ENCODE measurements around the gene RBM46. TPM values are rescaled to one million over a fixed set of nuclear protein-coding genes. Genes with fewer than 3 reads are reported as not detected.
A peak's percentile ranks its signal among the peaks of the same experiment; 100 is the strongest.

Gene RBM46
- total RNA-seq, 4 donors from 2014 or later, result not detected

DNA sequence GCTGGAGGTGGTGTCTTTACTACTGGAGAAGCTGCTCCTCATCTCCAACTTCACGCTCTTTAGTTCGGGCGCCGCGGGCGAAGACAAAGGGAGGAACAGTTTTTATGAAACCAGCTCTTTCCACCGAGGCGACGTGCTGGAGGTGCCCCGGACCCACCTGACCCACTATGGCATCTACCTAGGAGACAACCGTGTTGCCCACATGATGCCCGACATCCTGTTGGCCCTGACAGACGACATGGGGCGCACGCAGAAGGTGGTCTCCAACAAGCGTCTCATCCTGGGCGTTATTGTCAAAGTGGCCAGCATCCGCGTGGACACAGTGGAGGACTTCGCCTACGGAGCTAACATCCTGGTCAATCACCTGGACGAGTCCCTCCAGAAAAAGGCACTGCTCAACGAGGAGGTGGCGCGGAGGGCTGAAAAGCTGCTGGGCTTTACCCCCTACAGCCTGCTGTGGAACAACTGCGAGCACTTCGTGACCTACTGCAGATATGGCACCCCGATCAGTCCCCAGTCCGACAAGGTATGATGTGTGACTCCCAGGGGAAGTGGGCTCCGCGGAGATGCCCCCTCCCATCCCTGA is 36.6 kb upstream of the RBM46 start:
- no peak for DNase-seq
- TF ChIP-seq CTCF (IDR thresholded peaks at IDR 0.05) (no peak), POLR2A (IDR thresholded peaks at IDR 0.05) (no peak)
- Histone ChIP-seq H3K27ac (peak overlapping the region in 1 of 4 donors; percentile 69), H3K27me3 (peaks cover 0 to 18% of the 10 kb centered on the region in 2 donors), H3K36me3 (no peaks in the 10 kb centered on the region), H3K9me3 (no peaks in the 10 kb centered on the region), H3K4me1 (peaks cover 0 to 20% (median 0%) of the 10 kb centered on the region in 4 donors), H3K4me3 (peak overlapping the region; percentile 31 to 77 (median 50))

GRCh38 chr4:154757713-154758112 is 23.4 kb upstream of the RBM46 start:
- no peaks in the 10 kb centered on the region for H3K36me3 ChIP-seq
- no peak overlapping the region for H3K27ac ChIP-seq
- TF ChIP-seq POLR2A (IDR thresholded peaks at IDR 0.05) (no peak), CTCF (IDR thresholded peaks at IDR 0.05) (no peak)
- no peak overlapping the region for H3K4me3 ChIP-seq
- no peak for DNase-seq
- H3K4me1 ChIP-seq, result no peaks in the 10 kb centered on the region
- no peaks in the 10 kb centered on the region for H3K9me3 ChIP-seq
- no peaks in the 10 kb centered on the region for H3K27me3 ChIP-seq

DNA sequence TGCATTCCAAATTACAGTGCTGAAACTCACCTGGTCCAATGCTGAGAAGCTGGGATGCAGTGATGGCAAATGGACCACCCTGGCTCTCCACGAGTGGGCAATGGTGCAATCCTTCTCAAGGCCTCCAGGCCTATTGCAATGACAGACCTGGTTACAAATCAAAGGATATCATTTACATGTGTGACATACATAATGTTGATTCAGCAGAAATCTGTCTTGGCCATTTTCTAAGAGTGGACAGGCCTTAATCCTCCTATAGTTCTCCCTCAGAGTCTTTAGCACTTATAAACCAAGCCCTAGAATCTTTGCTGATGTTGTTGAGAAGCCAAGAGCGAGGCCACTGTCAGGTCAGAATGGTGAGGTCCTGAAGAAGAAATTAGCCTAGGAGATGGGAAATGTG is 20.2 kb upstream of the RBM46 start:
- Histone ChIP-seq H3K27me3 (no peaks in the 10 kb centered on the region), H3K9me3 (no peaks in the 10 kb centered on the region), H3K4me3 (no peak overlapping the region), H3K4me1 (no peaks in the 10 kb centered on the region), H3K27ac (no peak overlapping the region), H3K36me3 (no peaks in the 10 kb centered on the region)
- TF ChIP-seq POLR2A (IDR thresholded peaks at IDR 0.05) (no peak), CTCF (IDR thresholded peaks at IDR 0.05) (no peak)
- DNase-seq, result no peak

GRCh38 chr4:154778264-154778663 is 2.8 kb upstream of the RBM46 start:
- TF ChIP-seq CTCF (IDR thresholded peaks at IDR 0.05) (no peak), POLR2A (IDR thresholded peaks at IDR 0.05) (no peak)
- H3K4me1 ChIP-seq, result no peaks in the 10 kb centered on the region
- no peak overlapping the region for H3K4me3 ChIP-seq
- H3K36me3 ChIP-seq, result no peaks in the 10 kb centered on the region
- no peak overlapping the region for H3K27ac ChIP-seq
- H3K27me3 ChIP-seq, result no peaks in the 10 kb centered on the region
- no peaks in the 10 kb centered on the region for H3K9me3 ChIP-seq
- no peak for DNase-seq

- Histone ChIP-seq H3K27me3 (no peaks in the 10 kb centered on the region), H3K4me3 (no peak overlapping the region), H3K9me3 (no peaks in the 10 kb centered on the region), H3K36me3 (no peaks in the 10 kb centered on the region), H3K4me1 (no peaks in the 10 kb centered on the region), H3K27ac (no peak overlapping the region)
- TF ChIP-seq CTCF (IDR thresholded peaks at IDR 0.05) (peak in 4 of 6 experiments; percentile 30 to 82 (median 76)), POLR2A (IDR thresholded peaks at IDR 0.05) (no peak)
- no peak for DNase-seq
Observed at GRCh38 chr4:154779362-154779947, 1.6 kb upstream of the RBM46 start.
